Testis (tissue), 2 donors: ENCODE results near the gene SFXN2.

Source experiments
- CTCF ChIP-seq, 3 experiments: fragments of 450-650 bp in 2 of 3; fragments of 200-600 bp in 1 of 3; sonication (generic) in 1 of 3; IDR thresholded peaks; one replicate each; pipeline ENCODE4 v1.5.1; 2016 to 2019; ENCODE audit warnings: antibody characterized with exemption in 3 of 3, mild to moderate bottlenecking in 2 of 3, moderate library complexity in 1 of 3
- POLR2A ChIP-seq: fragments of 450-650 bp; IDR thresholded peaks from one replicate; pipeline ENCODE4 v1.6.1; 2017; ENCODE audit warnings: antibody characterized with exemption, mild to moderate bottlenecking, moderate library complexity

GRCh38 chr10:102726274-102726673 is 11.8 kb downstream of the SFXN2 start:
- TF ChIP-seq POLR2A (no peak), CTCF (IDR thresholded peaks at IDR 0.05) (no peak)
